CD4-positive, alpha-beta T cell treated with Interleukin-21 for 1 hour (primary cell): ENCODE data around the gene CCDC148.
"Not testable (repeated sequence)": the region's sequence is repeated elsewhere in the genome, so short reads cannot be mapped to it uniquely, and the experiment has no call there.

Experiments used
- DNase-seq: peaks from one replicate; pipeline ENCODE4 v3.0.0-alpha.2; 2020

CCDC148 gene

GRCh38 chr2:158413581-158413980, 43.0 kb downstream of the CCDC148 start:
- no peak for DNase-seq

- no peak for DNase-seq
Observed at GRCh38 chr2:158412206-158412605, 44.3 kb downstream of the CCDC148 start.

GRCh38 chr2:158411748-158412147, 44.8 kb downstream of the CCDC148 start:
- DNase-seq = no peak

- DNase-seq = no peak
Observed at GRCh38 chr2:158410132-158410531, 46.4 kb downstream of the CCDC148 start.

GRCh38 chr2:158407031-158407430, 49.5 kb downstream of the CCDC148 start:
- no peak for DNase-seq

- DNase-seq = no peak
Observed at GRCh38 chr2:158405341-158405740, 51.2 kb downstream of the CCDC148 start.

- DNase-seq = no peak
Observed at GRCh38 chr2:158403237-158403636, 53.3 kb downstream of the CCDC148 start.

- no peak for DNase-seq
Observed at GRCh38 chr2:158402665-158403064, 53.9 kb downstream of the CCDC148 start.

- DNase-seq = no peak
Observed at GRCh38 chr2:158395166-158395565, 61.4 kb downstream of the CCDC148 start.

GRCh38 chr2:158394453-158394852, 62.1 kb downstream of the CCDC148 start:
- no peak for DNase-seq

GRCh38 chr2:158393886-158394285, 62.7 kb downstream of the CCDC148 start:
- DNase-seq = no peak

GRCh38 chr2:158392687-158393086, 63.9 kb downstream of the CCDC148 start:
- no peak for DNase-seq

GRCh38 chr2:158391876-158392275, 64.7 kb downstream of the CCDC148 start:
- no peak for DNase-seq

- DNase-seq = no peak
Observed at GRCh38 chr2:158391361-158391760, 65.2 kb downstream of the CCDC148 start.

- no peak for DNase-seq
Observed at GRCh38 chr2:158388159-158388558, 68.4 kb downstream of the CCDC148 start.

- no peak for DNase-seq
Observed at GRCh38 chr2:158385646-158386045, 70.9 kb downstream of the CCDC148 start.

GRCh38 chr2:158381978-158382377, 74.6 kb downstream of the CCDC148 start:
- no peak for DNase-seq

- no peak for DNase-seq
Observed at GRCh38 chr2:158381205-158381604, 75.3 kb downstream of the CCDC148 start.

GRCh38 chr2:158380746-158381145, 75.8 kb downstream of the CCDC148 start:
- DNase-seq = no peak

- DNase-seq = no peak
Observed at GRCh38 chr2:158378926-158379325, 77.6 kb downstream of the CCDC148 start.

- no peak for DNase-seq
Observed at GRCh38 chr2:158366342-158366741, 90.2 kb downstream of the CCDC148 start.

- DNase-seq = no peak
Observed at GRCh38 chr2:158359846-158360245, 96.7 kb downstream of the CCDC148 start.

GRCh38 chr2:158357699-158358098, 98.9 kb downstream of the CCDC148 start:
- DNase-seq = no peak

GRCh38 chr2:158357122-158357521, 99.4 kb downstream of the CCDC148 start:
- DNase-seq = no peak

- not testable (repeated sequence) for DNase-seq
Observed at GRCh38 chr2:158351466-158351816, 105.1 kb downstream of the CCDC148 start.
